Adrenal gland (tissue), 12 donors: ENCODE data around the gene GRAMD1A. TPM values are rescaled to one million over a fixed set of nuclear protein-coding genes. Genes with fewer than 3 reads are reported as not detected.

Experiments
- DNase-seq, 7 donors: peaks; one replicate each; pipeline ENCODE4 v3.0.0-alpha.2; 2019 to 2020
- H3K27ac ChIP-seq, 5 donors: fragments of 200-600 bp; sonication (generic) in 4 of 5; 1 replicate in 3 of 5; 2 replicates in 2 of 5; pipeline versions ENCODE4 v1.5.1 to v1.8.0; 2016 to 2020; ENCODE audit warnings: mild to moderate bottlenecking in 1 of 5
- H3K27me3 ChIP-seq: fragments of 200-600 bp; 2 replicates; pipeline ENCODE4 v1.8.0; 2021
- H3K36me3 ChIP-seq, 2 donors: fragments of 200-600 bp; replicated peaks in 1 of 2; 1 replicate in 1 of 2; 2 replicates in 1 of 2; pipeline versions ENCODE4 v1.5.1 to v1.8.0; 2018 to 2022
- H3K4me1 ChIP-seq, 2 donors: fragments of 200-600 bp; replicated peaks in 1 of 2; 1 replicate in 1 of 2; 2 replicates in 1 of 2; pipeline versions ENCODE4 v1.5.1 to v1.8.0; 2018 to 2021
- H3K4me3 ChIP-seq, 4 donors: fragments of 200-600 bp; sonication (generic) in 3 of 4; one replicate each; pipeline ENCODE4 v1.5.1; 2016 to 2018
- H3K9me3 ChIP-seq, 3 donors: fragments of 200-600 bp; sonication (generic) in 1 of 3; replicated peaks in 1 of 3; 1 replicate in 2 of 3; 2 replicates in 1 of 3; pipeline versions ENCODE4 v1.5.1 to v1.8.0; 2016 to 2021
- CTCF ChIP-seq, 6 experiments: fragments of 450-650 bp in 4 of 6; fragments of 200-600 bp in 2 of 6; sonication (generic) in 1 of 6; IDR thresholded peaks; 1 replicate in 5 of 6; 2 replicates in 1 of 6; pipeline versions ENCODE4 v1.5.1 to v1.8.0; 2016 to 2021; ENCODE audit warnings: antibody characterized with exemption in 6 of 6, mild to moderate bottlenecking in 2 of 6, moderate library complexity in 1 of 6
- POLR2A ChIP-seq, 2 donors: fragments of 450-650 bp; IDR thresholded peaks; one replicate each; pipeline ENCODE4 v1.6.1; 2017; ENCODE audit warnings: antibody characterized with exemption in 2 of 2, mild to moderate bottlenecking in 2 of 2, moderate library complexity in 1 of 2
- WGBS, 4 donors: extraction: QIAGEN DNeasy Blood & Tissue Kit in 2 of 4; methylation state at CpG; one replicate each; pipeline versions ENCODE4 v1.1.5 to v1.1.7; 2013 to 2017; 5-methylcytosine and 5-hydroxymethylcytosine counted together
- intact Hi-C, 2 donors: fragments of 100-400 bp; cut with DNase I; formaldehyde crosslinking; loops; one replicate each; pipeline versions ENCODE4 v1.14.1 to v1.15.0; 2022 to 2023
- polyA plus RNA-seq, 3 donors: library from polyadenylated mRNA; stranded (reverse); fragments of 200-250 nt in 2 of 3; fragments of 350-450 nt in 1 of 3; fragmentation: Illumina TruSeq in 1 of 3; extraction: RNeasy Lipid Tissue Mini Kit (QIAGEN cat#74804) in 1 of 3; gene quantifications; one replicate each; pipeline ENCODE4 v1.2.3, GENCODE V29; 2013 to 2014
- total RNA-seq, 9 donors: library from RNA; depleted of rRNA in 4 of 9; stranded (reverse); fragments of >200 nt in 4 of 9; fragments of 120-200 nt in 1 of 9; fragmentation: NEBNext Ultra II Directional in 1 of 9; extraction: Animal tissue kit (Norgen Biotek cat#: 25700) in 1 of 9; gene quantifications; one replicate each; pipeline versions ENCODE4 v1.1.0 to v1.2.4, GENCODE V29; 2013 to 2023
- donor health status: healthy with polysubstance abuse.
- donor health status: Bipolar disorder and iron deficiency.
- donor health status: DM: yes; HTN: yes; CAD: no.
- donor health status: DM: no; HTN: no; CAD: no.
- donor health status: DM: no; HTN: no; CAD: no.
- donor health status: DM: yes; HTN: yes; CAD: no.

Gene GRAMD1A
- total and polyA plus RNA-seq, 12 donors, result 31.2 to 125 (median 77.2) TPM

GRCh38 chr19:35053667-35054293 is 53.7 kb downstream of the GRAMD1A start:
- intact Hi-C loops, result no loop called here
- TF ChIP-seq CTCF (IDR thresholded peaks at IDR 0.05) (no peak), POLR2A (IDR thresholded peaks at IDR 0.05) (no peak)

GRCh38 chr19:35054626-35055025 is 54.5 kb downstream of the GRAMD1A start:
- Histone ChIP-seq H3K4me3 (no peak overlapping the region), H3K4me1 (no peaks in the 10 kb centered on the region), H3K9me3 (no peaks in the 10 kb centered on the region), H3K27me3 (no peaks in the 10 kb centered on the region), H3K27ac (no peak overlapping the region), H3K36me3 (no peaks in the 10 kb centered on the region)
- TF ChIP-seq POLR2A (IDR thresholded peaks at IDR 0.05) (no peak), CTCF (IDR thresholded peaks at IDR 0.05) (no peak)
- no peak for DNase-seq
- intact Hi-C loops, result no loop called here
- WGBS, 4 donors, result 75 to 94% (median 81%) methylated on average over 8 to 9 of the region's 9 CpGs

More at GRCh38 chr19:35053667-35054293, 53.7 kb downstream of the GRAMD1A start:
- H3K27ac ChIP-seq, result no peak overlapping the region
- no peaks in the 10 kb centered on the region for H3K4me1 ChIP-seq
- DNase-seq, result no peak
- WGBS, 4 donors, result 69 to 87% (median 79%) methylated on average over 8 to 9 of the region's 9 CpGs
- no peaks in the 10 kb centered on the region for H3K27me3 ChIP-seq
- H3K4me3 ChIP-seq, result no peak overlapping the region
- no peaks in the 10 kb centered on the region for H3K9me3 ChIP-seq
- H3K36me3 ChIP-seq, result no peaks in the 10 kb centered on the region

- 33 to 45% (median 43%) methylated on average over 3 of the region's 3 CpGs for WGBS, 4 donors
- no peaks in the 10 kb centered on the region for H3K36me3 ChIP-seq
- intact Hi-C loops, result no loop called here
- DNase-seq, result no peak
- no peak overlapping the region for H3K27ac ChIP-seq
- no peak for TF ChIP-seq CTCF (IDR thresholded peaks at IDR 0.05)
- no peak for TF ChIP-seq POLR2A (IDR thresholded peaks at IDR 0.05)
- H3K27me3 ChIP-seq, result peaks cover 3% of the 10 kb centered on the region
- H3K9me3 ChIP-seq, result no peaks in the 10 kb centered on the region
- no peaks in the 10 kb centered on the region for H3K4me1 ChIP-seq
- H3K4me3 ChIP-seq, result no peak overlapping the region
These were observed 55.6 kb downstream of the GRAMD1A start for GRCh38 chr19:35055715-35056179.

DNA sequence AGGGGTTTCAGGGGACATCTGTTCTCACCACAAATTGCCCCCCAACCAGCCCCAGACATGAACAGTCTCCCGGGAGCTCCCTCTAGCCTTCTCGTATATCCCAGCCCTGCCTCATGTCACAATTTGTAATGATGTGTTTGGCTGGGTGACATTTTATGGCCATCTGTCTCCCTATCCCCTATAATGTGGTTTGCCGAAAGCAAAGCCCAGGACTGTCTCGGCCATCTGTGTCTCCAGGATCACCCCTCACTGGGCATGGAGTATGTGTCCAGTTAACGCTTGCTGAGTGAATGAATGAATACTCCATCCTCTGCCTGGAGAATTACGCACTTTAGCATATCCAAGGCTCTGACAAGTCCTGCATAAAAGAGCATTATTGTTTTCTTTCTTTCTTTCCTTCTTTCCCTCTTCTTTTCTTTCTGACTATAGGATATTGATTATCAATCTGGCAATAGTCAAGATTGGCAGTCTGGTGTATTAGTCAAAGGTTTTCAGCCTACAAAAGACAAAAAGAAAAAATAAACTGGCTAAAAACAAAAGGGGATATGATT is 56.5 kb downstream of the GRAMD1A start:
- H3K36me3 ChIP-seq, result no peaks in the 10 kb centered on the region
- no peaks in the 10 kb centered on the region for H3K9me3 ChIP-seq
- peaks cover 3% of the 10 kb centered on the region for H3K27me3 ChIP-seq
- intact Hi-C loops, result no loop called here
- no peak for DNase-seq
- no peak overlapping the region for H3K27ac ChIP-seq
- H3K4me1 ChIP-seq, result no peaks in the 10 kb centered on the region
- H3K4me3 ChIP-seq, result no peak overlapping the region
- TF ChIP-seq POLR2A (IDR thresholded peaks at IDR 0.05), result no peak
- TF ChIP-seq CTCF (IDR thresholded peaks at IDR 0.05), result no peak
- 60 to 79% (median 69%) methylated on average over 6 of the region's 6 CpGs for WGBS, 4 donors
